IMR-90 (cell line): Measurements from ENCODE around the gene WASF1. TPM values are rescaled to one million over a fixed set of nuclear protein-coding genes. Genes with fewer than 3 reads are reported as not detected.

Source experiments
- ATAC-seq: fragments of 200-7000 bp; cut with Tn5 transposase; 2 replicates; pipeline ENCODE4 v1.9.1; 2020; ENCODE audit warnings: low read depth, mild to moderate bottlenecking, moderate library complexity
- BruUV-seq: library from RNA; stranded (reverse); fragments of 400-500 nt; replicated peaks from 2 replicates; lab custom pipeline; 2021; lab: Mats Ljungman, UMichigan
- CTCF ChIA-PET: fragments of 300-600 bp; formaldehyde crosslinking; extraction: SDS; loops from one replicate; lab custom pipeline; 2021; ENCODE audit warnings: antibody characterized with exemption; lab: Yijun Ruan, JAX
- POLR2A ChIA-PET: fragments of 300-600 bp; sonication (Branson Sonifier 250); formaldehyde crosslinking; loops from one replicate; lab custom pipeline; 2022; ENCODE audit warnings: antibody characterized with exemption; ENCODE audit not compliant: unreplicated experiment; lab: Charles Lee
- DNase-seq: peaks from one replicate; pipeline ENCODE4 v3.0.0; 2013
- H2AFZ ChIP-seq: replicated peaks from 2 replicates; pipeline ENCODE3; 2013; ENCODE audit warnings: low read length, mild to moderate bottlenecking; ENCODE audit not compliant: poor library complexity
- H2AK5ac ChIP-seq: 2 replicates; pipeline ENCODE4 v1.6.1; 2013; ENCODE audit warnings: low read depth, low read length, inconsistent platforms
- H2AK9ac ChIP-seq: replicated peaks from 2 replicates; pipeline ENCODE3; 2013; ENCODE audit warnings: mild to moderate bottlenecking, low read depth, low read length, moderate library complexity; ENCODE audit not compliant: poor library complexity
- H2BK120ac ChIP-seq: 2 replicates; pipeline ENCODE4 v1.6.1; 2013; ENCODE audit warnings: low read depth, low read length, inconsistent platforms
- H2BK15ac ChIP-seq: 3 replicates; pipeline ENCODE4 v1.6.1; 2013; ENCODE audit warnings: low read depth, low read length, inconsistent platforms
- H2BK20ac ChIP-seq: 2 replicates; pipeline ENCODE4 v1.6.1; 2013; ENCODE audit warnings: low read depth, mild to moderate bottlenecking, inconsistent platforms, low read length, moderate library complexity
- H2BK5ac ChIP-seq: 2 replicates; pipeline ENCODE4 v1.6.1; 2013; ENCODE audit warnings: mild to moderate bottlenecking, low read depth, low read length, inconsistent platforms; ENCODE audit not compliant: poor library complexity, severe bottlenecking
- H3K14ac ChIP-seq: replicated peaks from 2 replicates; pipeline ENCODE4 v1.6.1; 2013; ENCODE audit warnings: low read depth, low read length, inconsistent platforms
- H3K18ac ChIP-seq: 2 replicates; pipeline ENCODE4 v1.6.1; 2013; ENCODE audit warnings: low read depth, low read length, control low read depth
- H3K23ac ChIP-seq: 2 replicates; pipeline ENCODE4 v1.6.1; 2013; ENCODE audit warnings: low read depth, low read length, inconsistent platforms
- H3K27ac ChIP-seq: 2 replicates; pipeline ENCODE4 v1.5.1; 2013; ENCODE audit warnings: mild to moderate bottlenecking, control low read depth, low read length; ENCODE audit not compliant: insufficient read depth
- H3K27me3 ChIP-seq: 2 replicates; pipeline ENCODE4 v1.6.1; 2013; ENCODE audit warnings: low read length; ENCODE audit not compliant: control insufficient read depth, insufficient read depth
- H3K36me3 ChIP-seq: 2 replicates; pipeline ENCODE4 v1.6.1; 2013; ENCODE audit warnings: low read length, mixed read lengths; ENCODE audit not compliant: control insufficient read depth, insufficient read depth
- H3K4ac ChIP-seq: 2 replicates; pipeline ENCODE4 v1.6.1; 2013; ENCODE audit warnings: low read depth, low read length, inconsistent platforms
- H3K4me1 ChIP-seq: 2 replicates; pipeline ENCODE4 v1.6.1; 2013; ENCODE audit warnings: low read length, mixed read lengths; ENCODE audit not compliant: control insufficient read depth, insufficient read depth
- H3K4me2 ChIP-seq: 2 replicates; pipeline ENCODE4 v1.6.1; 2013; ENCODE audit warnings: low read depth, mild to moderate bottlenecking, control low read depth, low read length, moderate library complexity
- H3K4me3 ChIP-seq: 2 replicates; pipeline ENCODE4 v1.5.1; 2013; ENCODE audit warnings: low read depth, mild to moderate bottlenecking, control low read depth, low read length, moderate library complexity; ENCODE audit not compliant: insufficient read depth
- H3K56ac ChIP-seq: 2 replicates; pipeline ENCODE4 v1.6.1; 2013; ENCODE audit warnings: low read length, inconsistent platforms; ENCODE audit not compliant: insufficient read depth; ENCODE audit errors: extremely low read depth
- H3K79me1 ChIP-seq, 2 experiments: 2 replicates each; pipeline ENCODE4 v1.6.1; 2013; ENCODE audit warnings: low read length in 2 of 2, inconsistent platforms in 1 of 2, low read depth in 1 of 2
- H3K9ac ChIP-seq: 2 replicates; pipeline ENCODE4 v1.6.1; 2013; ENCODE audit warnings: low read depth, low read length, control low read depth
- H3K9me1 ChIP-seq: 2 replicates; pipeline ENCODE4 v1.6.1; 2013; ENCODE audit warnings: low read length, inconsistent platforms; ENCODE audit not compliant: insufficient read depth
- H3K9me3 ChIP-seq: 2 replicates; pipeline ENCODE4 v1.6.1; 2013; ENCODE audit warnings: low read length; ENCODE audit not compliant: control insufficient read depth, insufficient read depth
- H4K20me1 ChIP-seq: 2 replicates; pipeline ENCODE4 v1.6.1; 2013; ENCODE audit warnings: low read length, inconsistent platforms; ENCODE audit not compliant: insufficient read depth
- H4K5ac ChIP-seq: 2 replicates; pipeline ENCODE4 v1.6.1; 2013; ENCODE audit warnings: mild to moderate bottlenecking, low read depth, low read length, control low read depth
- H4K8ac ChIP-seq, 2 experiments: 2 replicates each; pipeline ENCODE4 v1.6.1; 2013; ENCODE audit warnings: low read depth in 2 of 2, low read length in 2 of 2, control low read depth in 1 of 2, inconsistent platforms in 1 of 2
- H4K91ac ChIP-seq: 2 replicates; pipeline ENCODE4 v1.6.1; 2013; ENCODE audit warnings: low read depth, low read length, inconsistent platforms; ENCODE audit not compliant: insufficient read depth
- BHLHE40 ChIP-seq: fragments of 150-350 bp; IDR thresholded peaks from 2 replicates; pipeline ENCODE4 v1.6.1; 2016; ENCODE audit warnings: mild to moderate bottlenecking, low read depth, low read length
- CEBPB ChIP-seq: IDR thresholded peaks from 2 replicates; pipeline ENCODE4 v1.6.1; 2012; ENCODE audit warnings: low read depth, low read length, improper control_type of control experiment
- FOS ChIP-seq: fragments of 150-350 bp; IDR thresholded peaks from 2 replicates; pipeline ENCODE4 v1.6.1; 2016; ENCODE audit warnings: low read depth, low read length
- MAFK ChIP-seq: IDR thresholded peaks from 2 replicates; pipeline ENCODE4 v1.6.1; 2012; ENCODE audit warnings: low read depth, low read length, improper control_type of control experiment
- MXI1 ChIP-seq: IDR thresholded peaks from 2 replicates; pipeline ENCODE4 v1.6.1; 2012; ENCODE audit warnings: low read depth, mild to moderate bottlenecking, low read length, moderate library complexity, borderline replicate concordance
- NFE2L2 ChIP-seq: fragments of 150-350 bp; IDR thresholded peaks from 2 replicates; pipeline ENCODE4 v1.6.1; 2016; ENCODE audit warnings: low read depth, mild to moderate bottlenecking, low read length
- POLR2A ChIP-seq: IDR thresholded peaks from 2 replicates; pipeline ENCODE4 v1.6.1; 2012; ENCODE audit warnings: mild to moderate bottlenecking, low read depth, low read length
- RAD21 ChIP-seq: IDR thresholded peaks from 2 replicates; pipeline ENCODE4 v1.6.1; 2012; ENCODE audit warnings: low read length, improper control_type of control experiment
- RFX5 ChIP-seq: IDR thresholded peaks from 2 replicates; pipeline ENCODE4 v1.8.0; 2012; ENCODE audit warnings: low read depth, mild to moderate bottlenecking, low read length, moderate library complexity
- SMC3 ChIP-seq: fragments of 150-350 bp; IDR thresholded peaks from 2 replicates; pipeline ENCODE4 v1.6.1; 2016; ENCODE audit warnings: low read depth, mild to moderate bottlenecking, antibody characterized with exemption, low read length, moderate library complexity
- WGBS, 2 experiments: methylation state at CpG; one replicate each; pipeline versions ENCODE4 v1.1.5 to v1.1.7; 2013; ENCODE audit warnings: missing lambda C conversion rate in 2 of 2; ENCODE audit not compliant: insufficient read length in 1 of 2; ENCODE audit errors: extremely low coverage in 2 of 2; 5-methylcytosine and 5-hydroxymethylcytosine counted together
- dilution Hi-C: fragments of 300-500 bp; cut with HindIII; formaldehyde crosslinking; loops from one replicate; pipeline ENCODE4 v1.14.3; 2018; ENCODE audit warnings: low sequenced_read_pairs; ENCODE audit not compliant: unreplicated experiment
- in situ Hi-C: fragments of 300-500 bp; cut with MboI; formaldehyde crosslinking; loops from 3 replicates; pipeline ENCODE4 v1.14.3; 2019; ENCODE audit warnings: low sequenced_read_pairs, inconsistent platforms, mixed read lengths
- intact Hi-C: fragments of 100-400 bp; cut with micrococcal nuclease; formaldehyde crosslinking; loops from 2 replicates; pipeline ENCODE4 v1.10.0; 2022
- polyA plus RNA-seq, 3 experiments: library from polyadenylated mRNA; depleted of rRNA; stranded (reverse); fragments of >200 nt; gene quantifications; 2 replicates each; pipeline ENCODE4 v1.2.3, GENCODE V29; 2012; ENCODE audit warnings: low replicate concordance in 1 of 3
- total RNA-seq: library from RNA; depleted of rRNA; stranded (reverse); fragments of >200 nt; gene quantifications from 2 replicates; pipeline ENCODE4 v1.2.3, GENCODE V29; 2012
- TF ChIP-seq, protein P1 (sequence below): fragments of 150-350 bp; IDR thresholded peaks from 2 replicates; pipeline ENCODE4 v1.6.1; 2017; ENCODE audit warnings: mild to moderate bottlenecking, antibody characterized with exemption, low read length, low read depth
- TF ChIP-seq, protein P2 (sequence below): conservative IDR thresholded peaks from 2 replicates; pipeline ENCODE4 v1.5.1; 2012; ENCODE audit warnings: mild to moderate bottlenecking, low read depth, low read length, improper control_type of control experiment
- TF ChIP-seq, protein P3 (sequence below): fragments of 150-350 bp; IDR thresholded peaks from 2 replicates; pipeline ENCODE4 v1.6.1; 2016; ENCODE audit warnings: low read depth, mild to moderate bottlenecking, low read length, moderate library complexity, borderline replicate concordance

The WASF1 gene
- total and polyA plus RNA-seq, 2 of the 4 experiments (the other 2 are of a cell fraction), result 3.0 to 17.3 TPM

DNA sequence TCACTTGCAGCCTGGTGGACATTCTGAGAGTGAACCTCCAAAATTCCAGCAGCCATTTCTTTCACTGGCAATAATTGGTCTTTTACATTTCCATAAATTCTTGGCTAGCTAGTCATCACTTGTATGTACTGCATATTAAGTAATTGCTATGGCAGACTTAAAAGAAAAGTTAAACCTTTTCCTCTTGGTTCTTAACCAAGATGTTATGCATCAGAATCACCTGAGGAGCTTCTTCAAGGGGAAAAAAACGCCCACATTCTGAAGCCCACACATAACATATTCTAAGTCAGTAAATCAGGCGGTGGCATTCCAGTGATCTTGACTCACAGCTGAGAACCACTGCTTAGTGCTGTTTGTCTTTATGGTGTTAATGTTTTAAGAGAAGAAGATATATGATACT, 37.8 kb upstream of the WASF1 start:
- peaks cover 4% of the 10 kb centered on the region; the same call in 1 of the 2 replicates for H3K9me1 ChIP-seq
- CTCF ChIA-PET, result interaction anchor here (0.9 kb wide), 1 partner anchor 10 kb away, joined by 5 read pairs; no protein-coding TSS in a partner anchor
- H3K14ac ChIP-seq, result no peak overlapping the region
- no peak overlapping the region for H3K18ac ChIP-seq
- no peak overlapping the region for H4K5ac ChIP-seq
- no peaks in the 10 kb centered on the region for H3K9me3 ChIP-seq
- H3K9ac ChIP-seq, result no peak overlapping the region
- H3K27me3 ChIP-seq, result no peaks in the 10 kb centered on the region
- no peak overlapping the region for H3K4me3 ChIP-seq
- in situ Hi-C loops (no loop called here), intact Hi-C loops (no loop called here), dilution Hi-C loops (no loop called here)
- no peak overlapping the region for H3K23ac ChIP-seq
- H2AFZ ChIP-seq, result no peak overlapping the region
- ATAC-seq, result peak; percentile 60
- no peaks in the 10 kb centered on the region; a peak in 1 of 4 replicates for H3K79me1 ChIP-seq
- no peak overlapping the region for H4K91ac ChIP-seq
- peaks cover 5% of the 10 kb centered on the region for H3K4me1 ChIP-seq
- no peak overlapping the region for H3K4me2 ChIP-seq
- no TSS peak for BruUV-seq
- WGBS, 2 experiments, result no CpG with 5 or more reads among the region's 2 CpGs
- H4K8ac ChIP-seq, result no peak overlapping the region
- H2BK5ac ChIP-seq, result no peak overlapping the region
- H2BK120ac ChIP-seq, result no peak overlapping the region
- TF ChIP-seq SMC3 (no peak), NFE2L2 (no peak), RFX5 (no peak), MAFK (no peak), POLR2A (no peak), FOS (no peak), MXI1 (no peak), CEBPB (no peak), RAD21 (no peak), BHLHE40 (no peak)
- TF ChIP-seq, protein P1, sequence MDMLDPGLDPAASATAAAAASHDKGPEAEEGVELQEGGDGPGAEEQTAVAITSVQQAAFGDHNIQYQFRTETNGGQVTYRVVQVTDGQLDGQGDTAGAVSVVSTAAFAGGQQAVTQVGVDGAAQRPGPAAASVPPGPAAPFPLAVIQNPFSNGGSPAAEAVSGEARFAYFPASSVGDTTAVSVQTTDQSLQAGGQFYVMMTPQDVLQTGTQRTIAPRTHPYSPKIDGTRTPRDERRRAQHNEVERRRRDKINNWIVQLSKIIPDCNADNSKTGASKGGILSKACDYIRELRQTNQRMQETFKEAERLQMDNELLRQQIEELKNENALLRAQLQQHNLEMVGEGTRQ, result no peak
- TF ChIP-seq, protein P2, sequence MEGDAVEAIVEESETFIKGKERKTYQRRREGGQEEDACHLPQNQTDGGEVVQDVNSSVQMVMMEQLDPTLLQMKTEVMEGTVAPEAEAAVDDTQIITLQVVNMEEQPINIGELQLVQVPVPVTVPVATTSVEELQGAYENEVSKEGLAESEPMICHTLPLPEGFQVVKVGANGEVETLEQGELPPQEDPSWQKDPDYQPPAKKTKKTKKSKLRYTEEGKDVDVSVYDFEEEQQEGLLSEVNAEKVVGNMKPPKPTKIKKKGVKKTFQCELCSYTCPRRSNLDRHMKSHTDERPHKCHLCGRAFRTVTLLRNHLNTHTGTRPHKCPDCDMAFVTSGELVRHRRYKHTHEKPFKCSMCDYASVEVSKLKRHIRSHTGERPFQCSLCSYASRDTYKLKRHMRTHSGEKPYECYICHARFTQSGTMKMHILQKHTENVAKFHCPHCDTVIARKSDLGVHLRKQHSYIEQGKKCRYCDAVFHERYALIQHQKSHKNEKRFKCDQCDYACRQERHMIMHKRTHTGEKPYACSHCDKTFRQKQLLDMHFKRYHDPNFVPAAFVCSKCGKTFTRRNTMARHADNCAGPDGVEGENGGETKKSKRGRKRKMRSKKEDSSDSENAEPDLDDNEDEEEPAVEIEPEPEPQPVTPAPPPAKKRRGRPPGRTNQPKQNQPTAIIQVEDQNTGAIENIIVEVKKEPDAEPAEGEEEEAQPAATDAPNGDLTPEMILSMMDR, result no peak
- TF ChIP-seq, protein P3, sequence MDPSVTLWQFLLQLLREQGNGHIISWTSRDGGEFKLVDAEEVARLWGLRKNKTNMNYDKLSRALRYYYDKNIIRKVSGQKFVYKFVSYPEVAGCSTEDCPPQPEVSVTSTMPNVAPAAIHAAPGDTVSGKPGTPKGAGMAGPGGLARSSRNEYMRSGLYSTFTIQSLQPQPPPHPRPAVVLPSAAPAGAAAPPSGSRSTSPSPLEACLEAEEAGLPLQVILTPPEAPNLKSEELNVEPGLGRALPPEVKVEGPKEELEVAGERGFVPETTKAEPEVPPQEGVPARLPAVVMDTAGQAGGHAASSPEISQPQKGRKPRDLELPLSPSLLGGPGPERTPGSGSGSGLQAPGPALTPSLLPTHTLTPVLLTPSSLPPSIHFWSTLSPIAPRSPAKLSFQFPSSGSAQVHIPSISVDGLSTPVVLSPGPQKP, result no peak
- no peak overlapping the region for H3K27ac ChIP-seq
- no peak overlapping the region for H2AK5ac ChIP-seq
- H3K36me3 ChIP-seq, result peaks cover 18% of the 10 kb centered on the region
- no peaks in the 10 kb centered on the region for H4K20me1 ChIP-seq
- H3K4ac ChIP-seq, result no peak overlapping the region
- no peak overlapping the region for H2BK20ac ChIP-seq
- peak; percentile 43 for DNase-seq
- no peak overlapping the region for H3K56ac ChIP-seq
- POLR2A ChIA-PET, result no interaction called here
- H2AK9ac ChIP-seq, result no peak overlapping the region
- H2BK15ac ChIP-seq, result no peak overlapping the region
